Thyroid gland (tissue), 4 donors: Measurements from ENCODE around the gene ZIC4. TPM values are rescaled to one million over a fixed set of nuclear protein-coding genes. Genes with fewer than 3 reads are reported as not detected.

Experiments used
- DNase-seq, 2 donors: peaks; one replicate each; pipeline ENCODE4 v3.0.0-alpha.2; 2019
- H3K27ac ChIP-seq, 3 donors: fragments of 200-600 bp; sonication (generic); 1 replicate in 2 of 3; 2 replicates in 1 of 3; pipeline ENCODE4 v1.5.1; 2016 to 2019; ENCODE audit warnings: mild to moderate bottlenecking in 1 of 3, moderate library complexity in 1 of 3
- H3K27me3 ChIP-seq: fragments of 200-600 bp; sonication (generic); one replicate; pipeline ENCODE4 v1.5.1; 2019
- H3K36me3 ChIP-seq, 2 donors: fragments of 200-600 bp; sonication (generic); one replicate each; pipeline ENCODE4 v1.5.1; 2016 to 2019
- H3K4me1 ChIP-seq, 2 donors: fragments of 200-600 bp; sonication (generic); one replicate each; pipeline ENCODE4 v1.5.1; 2017 to 2019
- H3K4me3 ChIP-seq, 3 donors: fragments of 200-600 bp; sonication (generic); replicated peaks in 1 of 3; 1 replicate in 2 of 3; 2 replicates in 1 of 3; pipeline ENCODE4 v1.5.1; 2016; ENCODE audit warnings: mild to moderate bottlenecking in 1 of 3
- H3K9me3 ChIP-seq: fragments of 200-600 bp; sonication (generic); one replicate; pipeline ENCODE4 v1.5.1; 2017
- CTCF ChIP-seq, 6 experiments: fragments of 200-600 bp in 3 of 6; fragments of 450-650 bp in 3 of 6; sonication (generic) in 3 of 6; IDR thresholded peaks; one replicate each; pipeline ENCODE4 v1.5.1; 2016 to 2019; ENCODE audit warnings: antibody characterized with exemption in 6 of 6, mild to moderate bottlenecking in 2 of 6, inconsistent platforms in 1 of 6, moderate library complexity in 1 of 6
- POLR2A ChIP-seq, 2 donors: fragments of 450-650 bp; IDR thresholded peaks; one replicate each; pipeline ENCODE4 v1.6.1; 2017; ENCODE audit warnings: antibody characterized with exemption in 2 of 2, mild to moderate bottlenecking in 2 of 2, moderate library complexity in 1 of 2
- WGBS, 2 donors: methylation state at CpG; one replicate each; pipeline ENCODE4 v1.1.5; 2017; 5-methylcytosine and 5-hydroxymethylcytosine counted together
- intact Hi-C: fragments of 100-400 bp; cut with DNase I; formaldehyde crosslinking; loops from one replicate; pipeline ENCODE4 v1.15.1; 2023
- total RNA-seq, 4 donors: library from RNA; depleted of rRNA; stranded (reverse); fragments of >200 nt; gene quantifications; one replicate each; pipeline ENCODE4 v1.2.3, GENCODE V29; 2016

ZIC4 gene
- total RNA-seq, 4 donors from 2014 or later, result not detected

DNA sequence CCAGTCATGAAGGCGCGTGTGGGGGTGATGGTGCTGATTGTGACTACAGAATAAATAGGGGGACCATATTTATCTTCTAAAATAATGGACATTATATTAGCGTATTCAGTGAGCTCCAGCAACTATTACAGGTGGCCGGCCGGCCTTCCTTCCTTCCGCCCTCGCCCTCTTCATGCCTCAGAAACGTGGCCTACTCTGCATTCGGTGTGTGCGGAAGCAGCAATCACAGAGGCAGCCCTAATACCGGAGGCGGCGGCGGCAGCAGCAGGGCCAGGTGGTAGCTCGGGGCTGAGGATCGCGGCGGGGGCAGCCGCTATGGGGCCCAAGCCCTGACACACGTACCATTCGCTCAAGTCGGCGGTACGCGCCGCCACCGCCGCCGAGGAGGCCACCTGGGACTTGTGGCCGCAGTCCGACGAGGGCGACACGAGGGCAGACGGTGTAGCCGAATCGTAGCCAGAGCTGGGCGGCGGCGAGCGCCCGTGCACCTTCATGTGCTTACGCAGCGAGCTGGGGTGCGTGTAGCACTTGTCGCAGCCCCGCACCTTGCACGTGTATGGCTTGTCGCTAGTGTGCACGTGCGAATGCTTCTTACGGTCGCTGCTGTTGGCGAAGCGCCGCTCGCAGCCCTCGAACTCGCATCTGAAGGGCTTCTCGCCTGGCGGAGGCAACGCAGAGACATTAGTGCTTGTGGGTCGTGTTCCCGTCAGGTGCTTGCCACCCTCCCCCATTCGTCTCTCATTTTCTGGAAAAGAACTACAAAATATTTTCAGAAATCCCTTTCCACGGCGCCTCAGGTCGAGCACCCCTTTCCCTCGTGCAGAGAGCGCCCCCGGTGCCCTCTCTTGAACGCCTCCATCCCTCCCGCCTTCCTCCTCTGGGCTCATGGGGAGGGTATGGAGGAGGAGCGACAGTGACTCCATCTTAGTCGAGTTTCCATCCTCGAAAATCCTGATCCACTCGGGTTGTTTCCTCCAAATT, 15.5 kb downstream of the ZIC4 start:
- Histone ChIP-seq H3K4me3 (no peak overlapping the region), H3K27me3 (peaks cover 56% of the 10 kb centered on the region), H3K4me1 (peaks cover 5 to 21% of the 10 kb centered on the region in 2 donors), H3K27ac (no peak overlapping the region), H3K9me3 (no peaks in the 10 kb centered on the region), H3K36me3 (no peaks in the 10 kb centered on the region)
- TF ChIP-seq CTCF (IDR thresholded peaks at IDR 0.05) (no peak), POLR2A (IDR thresholded peaks at IDR 0.05) (no peak)
- 6 to 8% methylated on average over 40 to 57 of the region's 77 CpGs for WGBS, 2 donors
- intact Hi-C loops, result no loop called here
- DNase-seq, result no peak

- DNase-seq, result no peak
- 6 to 7% methylated on average over 12 of the region's 12 CpGs for WGBS, 2 donors
- peaks cover 54% of the 10 kb centered on the region for H3K27me3 ChIP-seq
- intact Hi-C loops, result no loop called here
- H3K4me1 ChIP-seq, result peaks cover 5 to 21% of the 10 kb centered on the region in 2 donors
- H3K36me3 ChIP-seq, result no peaks in the 10 kb centered on the region
- no peak overlapping the region for H3K27ac ChIP-seq
- H3K9me3 ChIP-seq, result no peaks in the 10 kb centered on the region
- TF ChIP-seq POLR2A (IDR thresholded peaks at IDR 0.05), result no peak
- TF ChIP-seq CTCF (IDR thresholded peaks at IDR 0.05), result no peak
- no peak overlapping the region for H3K4me3 ChIP-seq
Observed at GRCh38 chr3:147389717-147390116, 16.6 kb downstream of the ZIC4 start.

DNA sequence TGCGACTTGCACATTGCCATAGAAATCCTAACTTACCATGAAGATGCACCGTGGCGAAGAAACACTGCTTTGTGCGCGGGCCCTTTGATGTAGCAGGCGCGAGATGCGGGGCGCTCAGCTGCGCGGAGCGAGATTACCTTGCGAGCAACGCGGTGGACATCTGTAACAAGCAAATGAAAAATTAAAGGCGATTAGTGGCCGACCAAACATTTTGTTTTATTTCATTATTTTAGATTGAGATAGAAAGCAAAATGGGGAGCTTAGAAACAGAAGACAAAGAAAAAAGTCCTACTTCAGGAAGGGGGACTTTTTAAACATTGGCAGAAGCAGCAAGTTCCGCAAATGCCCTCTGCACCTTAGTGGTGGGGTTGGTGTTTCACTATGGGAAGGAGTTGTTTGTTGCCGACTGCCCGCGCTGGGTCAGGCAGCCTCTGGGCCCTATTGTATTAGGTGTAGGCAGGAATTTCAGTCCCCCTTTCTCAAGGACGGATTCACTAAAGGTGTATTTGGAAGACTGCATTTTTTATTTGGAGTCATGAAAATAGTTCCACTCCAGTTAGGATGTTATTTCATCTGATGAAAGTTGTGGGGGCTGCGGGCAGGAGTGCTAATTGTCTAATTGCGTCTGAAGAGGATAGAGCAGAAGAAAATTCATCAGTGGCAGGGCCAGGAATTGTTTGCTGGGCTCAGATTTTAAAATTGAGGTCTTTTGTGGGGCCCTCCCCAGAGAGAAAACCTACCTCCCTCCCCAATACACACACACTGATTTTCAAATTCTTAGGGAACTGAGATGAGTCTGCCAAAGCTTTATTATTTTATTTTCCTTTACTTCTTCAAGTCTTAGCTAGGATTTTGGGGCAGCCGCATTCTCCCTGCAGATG, 17.4 kb downstream of the ZIC4 start:
- DNase-seq, result no peak
- H3K27ac ChIP-seq, result no peak overlapping the region
- TF ChIP-seq POLR2A (IDR thresholded peaks at IDR 0.05) (no peak), CTCF (IDR thresholded peaks at IDR 0.05) (no peak)
- H3K4me1 ChIP-seq, result peaks cover 5 to 21% of the 10 kb centered on the region in 2 donors
- H3K27me3 ChIP-seq, result peaks cover 54% of the 10 kb centered on the region
- H3K4me3 ChIP-seq, result no peak overlapping the region
- intact Hi-C loops, result no loop called here
- 9 to 10% methylated on average over 25 of the region's 25 CpGs for WGBS, 2 donors
- no peaks in the 10 kb centered on the region for H3K36me3 ChIP-seq
- H3K9me3 ChIP-seq, result no peaks in the 10 kb centered on the region

DNA sequence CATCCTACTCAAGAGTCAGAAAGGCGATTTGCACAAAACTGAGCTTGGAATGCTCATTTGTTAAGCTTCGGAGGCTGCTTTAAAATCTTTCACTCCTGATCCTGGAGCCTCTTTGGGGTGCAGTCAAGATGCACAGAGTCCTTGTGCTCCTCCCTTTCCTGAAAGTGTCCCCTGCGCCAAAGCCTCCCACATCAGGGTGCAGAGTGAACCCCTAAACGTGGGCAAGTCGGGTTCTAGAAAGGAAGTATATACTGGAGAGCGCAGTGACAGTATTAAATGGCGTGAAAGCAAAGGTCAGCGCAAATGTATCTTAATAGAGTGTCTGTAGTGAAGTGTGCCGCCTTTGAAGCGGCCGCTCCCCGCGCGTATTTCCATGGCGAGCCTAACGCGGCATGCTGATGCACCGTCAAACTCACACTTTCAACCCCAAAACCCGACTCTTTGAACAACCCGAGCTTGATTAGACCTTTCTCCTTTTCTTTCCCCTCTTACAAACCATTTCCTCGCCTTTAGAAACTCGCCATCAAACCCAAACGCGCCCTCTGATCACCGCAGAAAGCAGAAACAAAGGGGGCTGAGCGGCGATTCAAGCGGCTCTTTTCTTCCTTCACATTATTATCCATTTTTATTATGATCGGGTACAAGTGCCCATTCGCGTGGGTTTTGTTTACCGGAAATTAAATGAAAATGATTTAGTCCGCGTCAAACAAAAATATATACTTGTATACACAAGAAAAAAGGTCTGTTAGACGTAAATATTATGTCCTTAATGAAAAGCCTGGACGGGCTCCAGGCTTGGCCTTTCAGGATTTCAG, 18.3 kb downstream of the ZIC4 start:
- WGBS, 2 donors, result 8% methylated on average over 36 of the region's 36 CpGs
- Histone ChIP-seq H3K36me3 (no peaks in the 10 kb centered on the region), H3K4me1 (peaks cover 0 to 13% of the 10 kb centered on the region in 2 donors), H3K4me3 (no peak overlapping the region), H3K27me3 (peaks cover 54% of the 10 kb centered on the region), H3K9me3 (no peaks in the 10 kb centered on the region), H3K27ac (no peak overlapping the region)
- TF ChIP-seq POLR2A (IDR thresholded peaks at IDR 0.05), result no peak
- no peak for TF ChIP-seq CTCF (IDR thresholded peaks at IDR 0.05)
- DNase-seq, result no peak
- intact Hi-C loops, result no loop called here
